GM21381 (cell line): ENCODE data around the gene COL18A1.

Source experiments
- ATAC-seq: cut with Tn5 transposase; IDR thresholded peaks from one replicate; pipeline ENCODE4 v1.9.1; 2021; ENCODE audit warnings: mild to moderate bottlenecking, moderate library complexity; ENCODE audit not compliant: unreplicated experiment

The COL18A1 gene

DNA sequence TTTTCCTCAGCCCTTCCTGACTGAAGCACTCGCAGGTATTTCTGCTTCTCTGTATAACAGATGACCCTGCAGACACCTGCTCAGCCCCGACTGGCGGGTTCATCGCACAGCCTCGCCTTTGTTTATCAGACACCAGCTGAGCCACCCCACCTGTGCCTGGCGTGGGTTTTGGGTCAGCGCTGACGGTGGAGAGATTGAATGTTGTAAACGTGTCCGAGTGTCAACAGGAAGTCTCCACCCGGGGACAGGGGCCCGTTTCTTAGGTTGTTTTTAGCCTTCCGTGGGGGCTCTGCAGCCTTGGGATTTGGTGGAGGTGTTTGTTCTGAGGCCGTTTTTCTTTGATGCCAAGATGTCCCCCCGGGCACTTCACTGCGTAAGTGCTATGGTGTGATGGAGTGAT lies 60.1 kb downstream of the COL18A1 start:
- no peak for ATAC-seq

DNA sequence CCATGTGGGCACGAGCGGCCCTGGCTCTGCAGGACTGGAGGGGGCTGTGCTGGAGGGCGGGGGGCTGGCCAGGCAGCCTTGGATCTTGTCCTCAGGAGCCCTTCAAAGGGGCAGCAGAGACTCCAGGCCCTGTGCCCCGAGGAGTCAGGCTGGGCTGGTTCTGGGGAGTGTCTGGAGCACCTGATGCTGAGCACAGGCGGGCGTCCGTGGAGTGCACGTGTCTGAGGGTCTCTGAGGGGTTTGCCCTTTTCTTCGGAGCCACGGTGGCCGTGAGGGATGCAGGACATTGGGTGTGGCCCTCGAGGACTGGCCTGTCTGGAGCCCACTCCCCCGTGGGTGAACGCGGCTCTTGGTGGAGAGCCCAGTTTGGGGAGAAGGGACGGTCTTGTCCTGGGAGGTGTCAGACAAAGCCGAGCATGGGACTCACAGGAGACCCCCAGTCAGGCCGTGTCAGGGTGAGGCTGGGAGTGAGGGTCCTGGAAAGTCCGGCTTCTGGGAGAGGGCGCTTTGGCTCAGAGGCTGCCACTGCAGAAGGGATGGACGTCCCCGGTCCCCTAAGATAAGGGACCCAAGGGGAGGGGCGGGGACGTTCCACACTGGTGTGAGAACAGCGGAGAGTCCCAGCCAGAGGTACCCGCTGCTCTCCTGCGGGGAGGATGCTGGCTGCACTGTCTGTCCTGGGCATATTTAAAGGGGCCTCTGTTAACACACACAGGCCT lies 60.8 kb downstream of the COL18A1 start:
- ATAC-seq: no peak

DNA sequence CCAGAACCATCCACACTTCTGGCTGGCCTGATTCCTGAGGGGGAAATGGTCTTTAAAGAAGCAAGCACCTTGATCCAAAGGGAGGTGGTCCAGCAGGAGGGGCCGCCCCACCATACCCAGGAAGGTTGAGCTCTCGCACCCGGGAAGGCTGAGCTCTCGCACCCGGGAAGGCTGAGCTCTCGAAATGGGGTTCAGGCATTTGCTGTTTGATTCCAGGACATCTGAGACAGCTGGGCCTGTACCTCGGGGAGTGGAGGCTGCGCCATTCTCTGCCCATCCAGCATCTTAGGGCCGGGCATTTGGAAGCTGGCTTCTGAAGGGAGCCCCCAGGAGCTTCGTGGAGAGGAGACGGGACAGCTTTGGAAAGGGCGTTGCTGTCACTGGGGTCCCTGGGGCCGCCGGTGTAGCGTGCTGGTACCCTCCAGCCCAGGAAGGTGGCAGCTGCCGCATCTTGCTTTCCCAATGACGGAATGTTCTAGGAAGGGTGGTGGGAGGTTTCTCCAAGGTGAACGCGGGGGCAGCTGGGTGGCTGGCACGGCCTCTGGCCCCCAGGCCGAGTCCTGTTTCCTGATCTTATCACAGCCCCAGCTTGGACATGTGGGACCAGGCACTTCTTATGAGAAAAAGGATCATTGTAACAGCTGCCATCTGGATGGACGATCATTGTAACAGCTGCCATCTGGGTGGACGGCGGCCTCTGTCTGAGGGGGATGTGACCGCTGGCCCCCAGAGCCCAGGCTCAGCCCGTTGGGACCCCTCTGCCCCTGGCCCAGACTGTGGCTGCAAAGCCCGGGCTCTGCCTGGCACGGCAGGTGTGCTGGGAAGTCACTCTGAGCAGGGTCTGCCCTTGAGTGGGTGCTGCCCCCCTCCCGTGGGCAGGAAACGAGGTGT lies 61.6 kb downstream of the COL18A1 start:
- ATAC-seq: no peak

DNA sequence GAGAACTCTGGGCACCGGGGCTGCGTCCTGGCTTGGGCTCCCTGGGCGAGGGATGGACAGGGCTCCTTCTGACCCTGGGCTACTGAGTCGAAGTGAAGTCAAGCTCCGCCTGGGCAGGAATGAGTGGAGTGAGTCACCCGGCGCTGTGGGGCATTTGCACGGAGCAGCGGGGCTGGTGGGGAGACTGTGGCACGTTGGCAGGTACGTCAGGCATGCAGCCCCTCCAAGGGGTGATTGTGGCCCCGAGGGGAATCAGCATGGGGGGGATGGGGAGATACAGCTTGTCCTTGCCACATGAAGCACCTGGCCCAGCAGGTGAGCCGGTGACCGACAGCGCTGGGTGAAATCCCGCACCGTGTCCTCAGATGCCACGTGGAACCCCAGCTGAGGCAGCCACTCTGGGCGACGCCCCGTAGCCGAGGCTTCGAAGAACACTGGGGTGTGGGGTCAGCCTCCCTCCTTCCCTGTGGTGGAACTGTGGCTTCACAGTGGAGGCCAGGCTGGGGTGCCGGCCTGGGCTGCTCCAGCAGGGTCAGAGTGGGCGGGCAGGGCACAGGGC lies 62.3 kb downstream of the COL18A1 start:
- no peak for ATAC-seq

DNA sequence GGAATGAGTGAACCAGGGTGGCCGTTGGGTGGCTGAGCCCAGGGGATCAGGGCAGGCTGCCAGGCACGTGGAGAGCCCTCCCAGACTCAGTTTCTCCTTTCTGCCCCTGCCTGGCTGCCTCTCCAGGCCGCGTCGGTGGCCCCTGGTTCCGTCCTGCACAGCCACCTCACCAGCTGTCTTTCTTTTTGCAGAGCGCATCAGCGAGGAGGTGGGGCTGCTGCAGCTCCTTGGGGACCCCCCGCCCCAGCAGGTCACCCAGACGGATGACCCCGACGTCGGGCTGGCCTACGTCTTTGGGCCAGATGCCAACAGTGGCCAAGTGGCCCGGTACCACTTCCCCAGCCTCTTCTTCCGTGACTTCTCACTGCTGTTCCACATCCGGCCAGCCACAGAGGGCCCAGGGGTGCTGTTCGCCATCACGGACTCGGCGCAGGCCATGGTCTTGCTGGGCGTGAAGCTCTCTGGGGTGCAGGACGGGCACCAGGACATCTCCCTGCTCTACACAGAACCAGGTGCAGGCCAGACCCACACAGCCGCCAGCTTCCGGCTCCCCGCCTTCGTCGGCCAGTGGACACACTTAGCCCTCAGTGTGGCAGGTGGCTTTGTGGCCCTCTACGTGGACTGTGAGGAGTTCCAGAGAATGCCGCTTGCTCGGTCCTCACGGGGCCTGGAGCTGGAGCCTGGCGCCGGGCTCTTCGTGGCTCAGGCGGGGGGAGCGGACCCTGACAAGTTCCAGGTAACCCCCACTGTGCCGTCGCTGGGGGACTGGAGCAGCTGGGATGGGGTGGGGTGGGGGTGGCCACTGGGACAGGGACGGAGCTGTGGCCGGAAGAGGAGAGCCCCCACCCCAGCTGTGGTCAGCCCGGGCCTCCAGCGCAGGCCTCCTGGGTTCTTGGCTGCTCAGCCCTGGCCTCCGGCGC lies 63.3 kb downstream of the COL18A1 start:
- ATAC-seq: no peak

DNA sequence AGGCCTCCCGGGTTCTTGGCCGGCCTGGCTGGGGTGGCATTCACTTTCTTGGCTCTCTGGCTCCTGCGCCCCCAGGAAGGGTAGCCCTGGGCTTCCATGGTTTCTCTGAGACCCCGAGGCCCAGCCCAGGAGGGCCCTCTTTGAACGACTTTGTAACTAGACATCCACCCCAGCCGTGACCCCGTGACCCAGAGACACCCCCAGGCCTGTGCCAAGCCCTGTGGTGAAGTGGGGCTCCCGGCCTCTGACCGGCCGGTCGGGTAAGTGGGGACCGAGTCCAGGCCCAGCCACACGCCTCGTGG lies 64.0 kb downstream of the COL18A1 start:
- no peak for ATAC-seq

DNA sequence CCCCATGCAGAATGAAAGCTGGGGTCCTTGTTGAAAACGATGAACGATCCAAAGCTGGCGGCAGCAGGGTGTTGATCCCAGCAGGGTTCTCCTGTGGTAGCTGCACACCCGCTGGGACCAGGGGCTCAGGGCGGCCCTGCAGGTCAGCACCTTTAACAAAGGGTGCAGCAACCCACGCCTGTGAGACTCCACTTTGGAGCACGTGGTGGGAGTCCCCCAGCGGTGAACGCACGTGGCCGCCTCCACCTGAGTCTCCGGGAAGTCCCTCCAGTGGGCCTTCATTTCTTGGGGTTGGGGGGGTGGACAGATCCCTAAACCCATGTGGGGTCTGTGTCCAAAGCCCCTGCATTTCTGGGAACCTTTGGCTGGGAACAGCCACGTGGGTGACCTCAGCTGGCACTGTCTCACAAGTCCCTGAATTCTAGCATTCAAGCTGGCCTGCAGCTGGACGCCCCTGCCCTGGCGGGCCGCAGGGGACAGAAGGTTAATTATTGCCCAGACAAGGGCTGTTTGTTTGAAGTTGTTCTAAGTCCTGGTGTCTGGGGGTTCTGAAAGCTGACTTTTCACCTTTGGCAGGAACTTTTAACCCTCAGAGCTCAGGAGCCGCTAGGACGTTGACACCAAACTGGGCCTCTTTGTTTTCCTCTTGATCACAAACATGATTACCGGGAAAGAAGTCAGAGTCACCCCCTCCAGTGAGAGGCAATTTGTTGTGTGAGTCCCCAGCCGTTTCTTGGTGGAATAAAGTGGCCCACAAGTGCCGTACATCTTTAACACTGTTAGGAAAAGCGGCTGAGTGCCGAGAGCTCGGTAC lies 64.5 kb downstream of the COL18A1 start:
- no peak for ATAC-seq

DNA sequence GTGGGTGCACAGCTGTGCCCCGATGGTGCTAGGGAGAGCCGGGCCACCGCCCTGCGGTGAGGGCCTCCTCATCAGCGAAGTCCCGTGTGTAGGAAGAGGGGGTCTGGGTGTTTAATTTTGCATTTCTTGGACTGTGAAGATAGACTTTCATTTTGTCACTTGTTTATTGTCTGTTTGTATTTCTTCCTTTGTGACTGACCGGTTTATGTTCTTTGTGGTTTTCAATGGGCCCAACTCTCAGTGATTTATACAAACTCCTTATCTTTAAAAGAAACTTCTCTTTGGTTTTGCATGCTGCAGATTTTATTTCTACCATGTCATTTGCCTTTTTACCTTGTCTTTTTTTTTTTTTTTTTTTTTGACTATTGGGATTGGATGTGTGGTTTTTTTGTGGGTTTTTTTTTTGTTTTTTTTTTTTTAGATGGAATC lies 65.1 kb downstream of the COL18A1 start:
- no peak for ATAC-seq

DNA sequence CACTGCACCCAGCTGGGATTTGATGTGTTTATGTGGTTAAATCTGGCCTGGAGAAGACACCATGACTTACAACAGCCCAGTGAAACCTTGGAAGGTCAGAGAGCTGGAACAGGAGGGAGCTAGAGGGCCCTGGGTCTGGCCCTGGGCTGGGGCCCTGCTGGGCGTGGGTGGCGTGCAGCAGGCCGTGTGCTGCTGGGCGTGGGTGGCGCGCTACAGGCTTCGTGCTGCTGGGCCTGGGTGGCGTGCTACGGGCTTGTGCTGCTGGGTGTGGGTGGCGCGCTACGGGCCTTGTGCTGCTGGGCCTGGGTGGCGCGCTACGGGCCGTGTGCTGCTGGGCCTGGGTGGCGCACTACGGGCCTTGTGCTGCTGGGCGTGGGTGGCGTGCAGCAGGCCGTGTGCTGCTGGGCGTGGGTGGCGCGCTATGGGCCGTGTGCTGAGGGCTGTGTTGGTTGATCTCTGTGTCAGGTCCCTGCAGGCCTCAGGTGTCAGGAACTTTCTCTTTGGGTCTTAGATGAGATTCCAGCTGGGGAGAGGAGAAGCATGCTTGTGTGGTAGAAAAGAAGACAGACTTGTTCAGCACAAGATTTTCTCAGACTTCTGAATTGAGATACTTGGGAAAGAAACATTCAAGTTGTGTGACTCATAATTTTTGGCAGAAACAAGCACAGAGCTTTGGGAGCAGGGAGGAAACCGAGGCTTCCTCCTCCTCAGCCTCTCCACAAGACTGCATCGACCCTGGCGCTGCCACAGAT lies 66.0 kb downstream of the COL18A1 start:
- ATAC-seq: no peak

DNA sequence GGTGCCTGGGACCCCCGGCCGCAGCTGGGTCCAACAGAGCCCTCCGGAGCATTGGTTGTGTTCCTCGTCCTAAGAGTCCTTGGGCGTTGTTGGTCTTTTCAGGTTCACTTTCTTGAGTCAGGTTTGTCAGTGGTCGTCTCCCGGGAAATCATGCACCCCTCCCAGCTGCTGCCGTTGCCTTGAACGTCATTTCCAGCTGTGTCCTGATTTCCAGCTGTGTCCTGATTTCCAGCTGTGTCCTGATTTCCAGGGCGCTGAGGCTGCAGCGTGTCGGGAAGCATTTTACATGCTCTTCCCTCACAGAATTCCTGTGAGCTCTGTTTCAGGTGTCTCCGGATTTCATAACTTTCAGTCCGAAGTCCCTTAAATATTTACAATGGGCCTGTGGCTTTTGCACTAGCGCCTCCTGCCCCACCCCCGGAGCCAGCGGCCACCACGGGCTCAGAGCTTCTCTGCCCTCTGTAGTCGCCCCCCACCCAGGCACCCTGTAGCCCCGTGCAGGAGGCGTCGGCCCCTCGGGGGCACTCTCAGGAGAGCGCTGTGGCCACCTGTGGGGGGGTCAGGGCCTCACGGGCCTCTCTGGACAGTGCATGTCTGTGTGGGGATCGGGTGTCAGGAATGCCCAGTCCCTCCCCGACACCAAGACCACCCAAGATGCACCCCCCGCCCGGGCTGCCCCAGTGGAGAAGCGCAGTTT lies 66.7 kb downstream of the COL18A1 start:
- ATAC-seq: no peak

DNA sequence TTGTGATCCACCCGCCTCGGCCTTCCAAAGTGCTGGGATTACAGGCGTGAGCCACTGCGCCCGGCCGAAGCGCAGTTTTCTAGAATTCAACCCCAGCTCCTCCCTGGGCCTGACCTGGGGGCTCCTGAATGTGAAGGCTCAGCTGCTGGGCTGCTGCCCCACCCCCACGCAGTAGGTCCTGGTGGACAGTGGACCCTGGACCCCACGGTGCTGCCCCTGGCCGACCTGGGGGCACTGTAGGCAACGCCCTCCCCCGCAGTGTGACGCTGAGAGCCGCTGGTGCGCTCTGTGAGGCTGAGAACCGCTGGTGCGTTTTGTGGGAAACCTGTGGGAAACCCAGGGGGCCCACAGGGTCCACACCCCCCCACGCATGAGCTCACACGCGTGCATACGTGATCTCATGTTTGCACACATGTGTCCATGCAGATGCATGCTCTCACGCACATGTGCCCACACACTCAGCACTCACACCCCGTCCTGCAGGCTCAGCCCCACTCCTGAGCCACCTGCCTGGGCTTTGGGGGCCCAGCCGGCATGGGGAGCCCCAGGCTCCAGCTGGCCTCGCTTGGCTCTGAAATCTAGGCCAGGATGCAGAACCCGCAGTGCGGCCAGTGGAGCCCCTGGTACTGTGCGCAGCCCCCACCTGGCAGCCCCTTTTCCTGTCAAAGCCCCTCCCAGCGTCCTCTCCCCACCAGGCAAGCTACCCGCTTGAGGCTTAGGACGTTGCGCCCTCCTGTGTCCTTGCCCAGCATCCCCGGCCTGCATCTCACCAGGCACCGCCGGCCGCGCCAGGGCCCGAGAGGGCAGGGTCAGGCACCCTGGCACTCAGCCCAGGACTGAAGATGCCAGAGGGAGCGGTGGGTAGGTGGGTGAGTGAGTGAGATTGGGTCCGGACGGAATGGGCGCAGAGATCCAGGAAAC lies 67.7 kb downstream of the COL18A1 start:
- no peak for ATAC-seq

DNA sequence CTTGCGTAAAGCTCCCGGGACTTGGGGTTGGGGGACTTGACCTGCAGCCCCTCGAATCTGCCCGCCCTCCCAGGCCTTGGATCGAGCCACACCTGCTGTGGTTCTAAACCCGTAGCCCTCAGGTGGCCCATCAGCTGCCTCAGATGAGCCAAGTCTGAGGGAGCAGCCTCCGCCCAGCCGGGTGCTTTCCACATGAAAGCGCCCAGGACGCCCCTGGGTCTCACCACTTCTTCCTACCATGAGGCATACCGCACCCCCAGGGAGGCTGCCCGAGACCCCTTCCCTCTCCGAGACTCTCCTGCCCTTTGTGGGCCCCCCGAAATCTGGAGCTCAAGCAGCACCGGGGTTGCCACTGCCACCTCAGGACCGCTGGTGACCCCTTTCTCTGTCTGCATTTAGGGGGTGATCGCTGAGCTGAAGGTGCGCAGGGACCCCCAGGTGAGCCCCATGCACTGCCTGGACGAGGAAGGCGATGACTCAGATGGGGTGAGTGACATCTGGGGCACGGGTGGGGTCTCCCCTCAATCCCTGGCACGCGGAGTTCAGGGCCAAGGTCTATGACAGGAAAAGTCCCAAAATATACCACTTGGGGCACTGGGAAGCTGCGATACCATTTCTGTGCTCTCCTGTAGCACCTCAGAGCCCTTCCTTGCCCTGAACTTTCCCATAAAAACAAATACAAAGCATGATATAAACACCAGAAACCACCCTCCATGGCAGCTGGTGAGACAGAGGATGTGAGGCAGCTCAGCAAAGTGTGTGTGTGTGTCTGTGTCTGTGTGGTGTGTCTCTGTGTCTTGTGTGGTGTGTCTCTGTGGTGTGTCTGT lies 68.7 kb downstream of the COL18A1 start:
- ATAC-seq: no peak

DNA sequence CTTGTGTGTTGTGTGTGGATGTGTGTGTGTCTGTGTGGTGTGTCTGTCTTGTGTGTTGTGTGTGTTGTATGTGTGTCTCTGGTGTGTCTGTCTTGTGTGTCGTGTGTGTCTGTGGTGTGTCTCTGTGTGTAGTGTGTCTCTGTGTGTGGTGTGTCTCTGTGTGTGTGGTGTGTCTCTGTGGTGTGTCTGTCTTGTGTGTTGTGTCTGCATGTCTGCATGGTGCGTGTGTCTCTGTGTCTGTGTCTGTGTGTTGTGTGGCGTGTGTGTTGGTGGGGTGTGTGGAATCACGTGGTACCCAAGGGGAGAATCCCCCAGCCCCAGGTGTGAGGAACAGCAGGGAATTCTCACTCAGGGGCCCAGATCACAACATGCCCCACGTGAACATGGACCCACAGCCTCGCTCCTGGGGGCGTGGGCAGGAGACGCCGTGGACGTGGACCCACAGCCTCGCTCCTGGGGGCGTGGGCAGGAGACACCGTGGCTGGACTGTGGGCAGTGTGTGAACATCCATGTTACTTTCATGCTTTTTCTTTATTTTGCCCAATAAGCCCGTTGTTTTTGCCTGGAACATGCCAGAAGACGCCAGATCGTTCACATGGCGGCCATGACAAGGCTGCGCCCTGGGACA lies 69.5 kb downstream of the COL18A1 start:
- no peak for ATAC-seq

DNA sequence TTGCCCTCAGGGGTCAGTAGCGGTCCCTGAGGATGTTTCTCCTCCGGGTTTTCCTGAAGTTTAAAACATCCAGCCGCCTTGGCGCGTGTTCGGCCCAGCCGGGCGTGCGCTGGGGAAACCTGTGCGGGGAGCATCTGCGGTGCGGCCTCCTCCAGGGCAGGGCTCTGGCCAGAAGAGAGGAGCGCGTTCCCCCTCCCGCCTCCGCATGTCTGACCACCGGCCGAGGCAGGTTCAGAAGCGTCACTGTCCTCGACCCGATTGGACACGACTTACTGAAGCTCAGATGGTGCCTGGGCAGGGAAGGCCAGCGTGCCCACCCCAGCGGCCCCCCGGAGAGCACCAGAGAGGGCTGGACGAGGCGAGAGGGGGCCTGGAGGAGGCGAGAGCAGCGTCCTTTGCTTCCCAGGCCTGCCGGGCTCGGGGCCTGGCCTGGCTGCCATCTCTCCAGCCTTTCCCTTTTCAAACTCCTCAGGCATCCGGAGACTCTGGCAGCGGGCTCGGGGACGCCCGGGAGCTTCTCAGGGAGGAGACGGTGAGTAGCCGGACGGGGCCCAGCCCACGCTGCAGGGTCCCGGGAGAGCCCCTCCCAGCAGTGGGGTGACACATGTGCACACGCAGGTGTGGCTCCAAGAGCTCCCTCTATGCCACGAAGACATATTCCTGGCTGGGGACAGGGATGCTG lies 70.2 kb downstream of the COL18A1 start:
- no peak for ATAC-seq

DNA sequence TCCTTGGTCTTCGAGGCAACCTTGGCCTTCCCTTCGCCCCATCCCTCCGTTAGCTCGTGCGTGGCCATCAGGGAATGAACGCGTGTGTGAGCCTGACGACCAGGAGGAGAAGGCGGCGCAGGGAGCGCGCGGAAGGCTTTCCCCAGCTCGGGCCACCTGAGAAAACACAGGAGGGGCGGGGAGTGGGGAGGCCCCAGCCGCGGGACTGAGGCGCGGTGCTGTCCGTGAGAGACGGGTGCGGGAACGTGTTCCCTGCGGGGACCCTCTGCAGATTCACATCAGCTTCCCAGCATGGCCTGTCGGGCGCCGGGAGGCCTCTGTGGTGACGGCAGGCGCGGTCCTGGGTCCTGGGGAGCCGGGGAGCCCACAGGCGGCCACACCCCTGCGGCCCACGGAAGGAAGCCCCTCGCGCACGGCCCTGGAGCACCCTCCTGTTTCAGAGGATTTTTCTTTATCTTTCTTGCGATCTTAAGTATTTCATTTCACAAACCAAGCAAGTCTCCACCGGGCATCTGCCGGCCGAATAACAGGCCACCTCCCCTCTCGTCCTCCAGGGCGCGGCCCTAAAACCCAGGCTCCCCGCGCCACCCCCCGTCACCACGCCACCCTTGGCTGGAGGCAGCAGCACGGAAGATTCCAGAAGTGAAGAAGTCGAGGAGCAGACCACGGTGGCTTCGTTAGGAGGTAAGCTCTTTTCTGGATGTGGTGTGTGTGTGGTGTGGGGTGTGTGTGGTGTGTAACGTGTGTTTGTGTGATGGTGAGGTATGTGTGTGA lies 71.0 kb downstream of the COL18A1 start:
- no peak for ATAC-seq
